NCI-H1694 treated with DMSO at 0.1 percent for 48 hours (cell line): ENCODE results near the gene PDP2.
"Not testable (repeated sequence)": the region's sequence is repeated elsewhere in the genome, so short reads cannot be mapped to it uniquely, and the experiment has no call there.

Source experiments
- DNase-seq: peaks from one replicate; lab custom pipeline; 2025; lab: John Stamatoyannopoulos, UW

PDP2 gene

DNA sequence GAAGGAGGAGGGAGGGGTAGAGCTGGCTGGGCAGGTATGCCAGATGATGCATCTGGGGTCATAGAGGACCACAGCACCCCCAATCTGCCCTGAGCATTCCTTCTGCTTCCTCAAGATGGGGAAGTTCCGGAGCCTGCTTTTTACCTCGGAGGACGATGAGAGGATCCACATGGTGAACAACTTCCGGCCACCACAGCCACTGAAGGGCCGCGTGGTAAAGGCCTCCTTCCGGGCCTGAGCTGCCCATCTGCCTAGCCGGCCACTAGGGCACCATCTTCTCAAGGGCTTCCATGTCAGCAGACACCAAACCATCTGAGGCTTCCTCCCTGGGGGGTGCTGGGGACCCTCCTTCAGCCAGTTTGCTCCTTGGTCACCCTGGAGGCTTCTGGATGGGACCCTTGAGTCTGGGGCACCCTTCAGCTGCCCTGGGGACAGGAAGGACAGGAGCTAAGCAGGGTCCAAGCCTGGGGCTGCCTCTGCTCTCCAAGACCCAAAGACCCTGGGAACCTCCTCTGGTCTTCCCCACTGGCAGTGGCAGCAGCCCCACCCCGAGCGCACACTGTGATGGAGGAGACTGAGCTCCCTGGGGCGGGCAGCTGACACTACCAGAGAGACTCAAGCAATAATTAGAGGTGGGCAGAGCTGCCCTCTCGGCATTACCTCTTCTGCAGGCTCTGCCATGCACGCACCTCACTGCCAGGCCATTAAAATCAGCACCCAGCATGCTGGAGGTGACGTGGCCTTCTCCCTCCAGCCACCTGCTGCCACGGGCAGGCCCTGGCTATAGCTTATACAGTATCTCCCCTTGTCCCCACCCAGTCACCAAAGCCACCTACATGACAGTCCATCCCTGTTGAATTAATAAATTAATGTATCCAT, 26.8 kb upstream of the PDP2 start:
- DNase-seq: no peak

- no peak for DNase-seq
Measured at GRCh38 chr16:66856184-66856730, 24.1 kb upstream of the PDP2 start.

DNA sequence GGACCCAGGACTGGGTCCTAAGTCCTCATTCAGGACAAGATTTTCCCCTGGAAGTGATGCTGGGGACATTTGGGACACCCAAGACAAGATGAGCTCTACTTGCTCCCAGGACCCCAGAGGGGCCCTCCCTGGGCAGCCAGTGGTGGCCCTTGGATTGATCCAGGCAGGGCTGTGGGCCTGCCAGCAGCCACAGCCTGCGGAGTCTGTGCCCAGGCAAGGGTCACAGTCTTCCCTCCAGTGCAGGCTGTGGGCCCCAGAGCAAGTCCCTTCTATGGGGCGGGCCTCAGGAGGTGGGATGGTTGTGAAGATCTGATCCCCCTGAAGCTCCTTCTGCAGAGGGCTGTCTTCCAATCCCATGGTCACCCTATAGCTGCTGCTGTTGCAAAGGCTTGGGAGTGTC, 23.5 kb upstream of the PDP2 start:
- no peak for DNase-seq

DNA sequence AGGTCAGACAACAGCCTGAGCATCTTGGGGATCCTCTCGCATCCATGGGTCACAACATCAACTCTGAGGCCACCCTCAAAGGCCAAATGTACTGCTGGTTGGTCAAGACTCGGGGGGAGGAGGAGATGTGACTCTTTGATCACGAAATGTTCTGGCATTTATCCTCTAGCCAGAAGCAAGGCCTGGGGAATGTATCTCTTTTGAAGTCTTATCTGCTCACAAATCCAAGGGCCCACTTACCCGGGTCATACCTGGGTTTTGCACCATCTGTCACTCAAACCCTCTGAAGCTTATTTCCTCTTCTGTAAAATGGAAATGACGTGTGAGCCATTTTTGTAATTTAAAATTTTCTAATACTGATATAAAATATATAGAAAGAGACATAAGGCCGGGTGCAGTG, 22.9 kb upstream of the PDP2 start:
- no peak for DNase-seq

- DNase-seq: no peak
Measured at GRCh38 chr16:66858740-66859396, 21.4 kb upstream of the PDP2 start.

- no peak for DNase-seq
Measured at GRCh38 chr16:66859397-66860068, 20.8 kb upstream of the PDP2 start.

DNA sequence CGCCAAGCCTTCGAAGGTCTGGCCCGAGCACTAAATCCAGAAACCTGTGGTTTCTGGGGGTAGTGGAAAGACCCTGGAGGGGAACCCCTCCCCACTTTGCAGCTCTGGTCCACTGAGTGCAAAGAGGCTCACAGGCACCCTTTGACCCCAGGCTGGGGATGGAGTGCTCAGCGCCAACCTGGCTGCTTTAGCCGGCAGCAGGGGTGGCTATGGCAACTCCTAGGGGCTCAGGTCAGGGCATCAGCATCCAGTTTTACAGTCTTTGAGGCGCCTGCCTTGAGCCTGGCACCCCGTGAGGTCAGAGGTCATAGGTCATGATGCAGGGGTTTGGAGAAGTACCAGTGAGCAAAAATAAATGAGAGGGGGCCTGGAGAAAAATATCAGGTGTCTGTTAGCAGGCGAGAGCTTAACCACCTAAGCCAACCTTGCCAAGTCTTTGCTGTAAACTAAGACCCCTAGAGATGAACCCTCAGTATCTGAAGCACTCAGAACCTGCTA, 18.2 kb upstream of the PDP2 start:
- DNase-seq: no peak

DNA sequence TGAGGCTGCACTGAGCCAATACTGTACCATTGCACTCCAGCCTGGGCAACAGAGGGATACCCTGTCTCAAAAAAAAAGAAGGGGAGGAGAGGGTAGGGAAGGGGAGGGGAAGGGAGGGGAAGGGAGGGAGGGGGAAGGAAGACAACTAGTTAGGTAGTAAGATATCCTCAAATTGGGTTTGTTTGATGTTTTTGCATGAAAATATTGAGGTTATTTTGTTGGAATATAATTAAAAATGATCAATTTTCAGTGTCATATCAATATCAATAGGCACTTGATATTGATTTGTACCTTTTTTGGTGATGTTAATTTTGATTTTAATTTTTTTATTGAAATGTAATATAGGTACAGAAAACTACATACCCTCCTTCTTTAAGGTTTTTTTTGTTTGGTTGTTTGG, 16.6 kb upstream of the PDP2 start:
- no peak for DNase-seq

GRCh38 chr16:66869424-66869823, 10.9 kb upstream of the PDP2 start:
- DNase-seq: no peak

- DNase-seq: not testable (repeated sequence)
Measured at GRCh38 chr16:66871363-66871762, 9.0 kb upstream of the PDP2 start.

DNA sequence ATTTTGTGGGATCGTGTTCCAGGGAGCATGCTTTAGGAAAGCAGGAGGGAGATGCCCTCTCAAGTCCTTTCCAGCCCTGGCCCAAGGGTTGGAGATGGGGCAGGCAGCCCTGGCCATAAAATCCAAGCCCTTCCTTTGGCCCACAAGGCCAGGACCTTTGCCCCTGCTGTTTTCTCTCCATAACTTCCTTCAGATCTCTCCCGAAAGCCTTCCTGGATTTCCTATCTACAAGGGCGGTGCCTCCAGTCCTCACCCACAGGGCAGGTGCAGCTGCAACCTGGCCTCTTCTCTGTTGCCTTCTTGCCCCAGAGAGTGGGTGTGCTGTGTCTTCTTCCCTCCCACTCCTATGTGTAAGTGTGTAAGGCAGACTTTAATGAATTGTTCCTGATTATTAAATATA, 8.5 kb upstream of the PDP2 start:
- no peak for DNase-seq

DNA sequence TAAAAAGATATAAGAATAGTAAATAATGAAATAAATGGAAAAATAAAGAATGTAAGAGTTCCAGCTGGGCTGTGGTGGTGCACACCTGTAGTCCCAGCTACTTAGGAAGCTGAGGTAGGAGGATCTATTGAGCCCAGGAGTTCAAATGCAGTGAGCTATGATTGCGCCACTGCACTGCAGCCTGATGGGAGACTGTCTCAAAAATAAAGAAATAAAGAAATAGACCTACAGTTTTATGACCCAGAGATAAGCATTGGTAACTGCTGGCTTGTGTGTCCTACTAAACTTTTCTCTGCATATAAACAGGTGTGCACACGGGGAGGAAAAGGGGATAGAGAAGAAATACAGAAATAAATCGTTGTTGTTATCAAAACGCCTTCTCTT, 7.8 kb upstream of the PDP2 start:
- DNase-seq: no peak

GRCh38 chr16:66872943-66873684, 7.2 kb upstream of the PDP2 start:
- peak; percentile 48 for DNase-seq

- DNase-seq: no peak
Measured at GRCh38 chr16:66873685-66874055, 6.6 kb upstream of the PDP2 start.

DNA sequence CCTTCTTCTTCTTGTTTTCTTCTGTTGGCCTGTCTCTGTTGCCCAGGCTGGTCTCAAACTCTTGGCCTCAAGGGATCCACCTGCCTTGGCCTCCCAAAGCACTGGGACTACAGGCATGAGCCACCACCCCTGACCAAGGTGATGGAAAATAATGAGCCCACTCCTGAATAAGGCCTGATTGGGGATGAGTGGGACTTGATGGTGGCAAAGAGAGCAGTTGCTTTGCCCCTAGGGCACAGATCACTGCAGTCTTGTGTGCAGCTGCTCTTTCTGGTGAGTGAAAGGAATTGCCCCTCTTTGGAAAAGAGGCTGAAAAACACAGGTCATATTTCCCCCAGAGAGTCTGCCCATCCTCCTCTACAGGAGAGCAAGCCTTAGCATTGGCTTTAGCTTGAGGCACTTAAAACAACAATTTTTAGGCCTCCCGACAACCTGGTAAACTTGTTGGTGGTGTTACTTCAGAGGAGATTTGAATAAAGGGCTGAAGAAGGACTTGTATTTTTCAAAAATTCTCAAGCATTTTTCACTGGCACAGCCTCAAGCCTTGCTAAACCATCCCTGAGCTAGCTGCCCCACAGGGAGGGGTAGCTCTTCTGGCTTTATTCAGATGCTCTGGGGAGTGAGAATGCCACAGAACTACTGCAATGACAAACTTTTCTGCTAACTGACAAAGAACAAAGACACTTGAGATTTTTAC, 6.1 kb upstream of the PDP2 start:
- DNase-seq: no peak

DNA sequence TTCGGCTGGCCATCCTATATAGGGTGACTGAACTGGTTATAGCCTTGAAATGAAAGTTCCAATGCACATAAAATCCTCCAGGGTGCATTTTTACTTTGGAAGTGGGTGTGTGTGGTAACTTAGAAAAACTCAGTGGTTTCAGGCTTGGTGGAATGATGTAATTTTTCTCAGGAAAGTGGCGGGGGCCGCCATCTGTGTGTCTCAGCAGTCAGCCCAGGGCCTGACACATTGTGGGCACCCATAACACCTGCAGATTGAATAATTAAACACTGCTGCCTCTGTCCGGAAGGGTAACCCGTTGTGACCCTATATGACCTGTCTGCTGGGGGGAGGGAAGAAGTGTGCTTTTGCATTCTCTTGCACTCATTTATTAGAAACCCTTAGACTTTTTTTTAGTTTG, 2.2 kb upstream of the PDP2 start:
- DNase-seq: no peak

DNA sequence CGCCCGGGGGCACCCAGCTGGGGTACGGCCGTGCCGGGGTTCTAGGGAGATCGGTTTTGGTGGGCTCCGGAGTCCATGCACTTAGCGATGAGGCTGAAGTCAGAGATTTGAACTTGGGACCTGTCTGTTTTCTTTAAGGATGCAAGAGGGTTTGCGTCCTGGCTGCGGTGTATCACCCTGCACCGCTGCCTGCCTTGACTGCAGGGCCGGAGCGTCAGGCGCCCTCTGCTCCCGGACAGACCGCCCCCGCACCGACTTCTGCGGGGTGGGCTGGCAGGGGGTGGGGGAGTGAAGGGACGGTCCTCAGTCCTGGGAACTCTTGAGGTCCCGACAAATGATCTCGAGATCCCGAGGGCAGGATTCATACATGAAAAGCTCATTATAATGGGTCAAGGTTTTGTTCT, 701 bp downstream of the PDP2 start:
- DNase-seq: no peak

DNA sequence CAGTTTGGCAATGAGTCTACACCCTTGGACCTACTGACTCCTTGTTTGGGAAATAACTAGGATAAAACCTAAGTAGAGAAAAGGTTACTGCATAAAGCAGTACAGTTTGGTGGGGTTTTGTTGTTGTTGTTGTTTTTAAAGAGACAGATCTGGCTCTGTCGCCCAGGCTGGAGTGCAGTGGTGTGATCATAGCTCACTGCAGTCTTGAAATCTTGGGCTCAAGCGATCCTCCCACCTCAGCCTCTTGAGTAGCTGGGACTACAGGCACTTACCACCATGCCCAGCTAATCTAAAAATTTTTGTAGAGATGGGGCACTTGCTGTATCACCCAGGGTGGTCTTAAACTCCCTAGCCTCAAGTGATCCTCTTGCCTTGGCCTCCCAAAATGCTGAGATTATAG, 1.2 kb downstream of the PDP2 start:
- DNase-seq: no peak

GRCh38 chr16:66881964-66882508, 1.7 kb downstream of the PDP2 start:
- no peak for DNase-seq

DNA sequence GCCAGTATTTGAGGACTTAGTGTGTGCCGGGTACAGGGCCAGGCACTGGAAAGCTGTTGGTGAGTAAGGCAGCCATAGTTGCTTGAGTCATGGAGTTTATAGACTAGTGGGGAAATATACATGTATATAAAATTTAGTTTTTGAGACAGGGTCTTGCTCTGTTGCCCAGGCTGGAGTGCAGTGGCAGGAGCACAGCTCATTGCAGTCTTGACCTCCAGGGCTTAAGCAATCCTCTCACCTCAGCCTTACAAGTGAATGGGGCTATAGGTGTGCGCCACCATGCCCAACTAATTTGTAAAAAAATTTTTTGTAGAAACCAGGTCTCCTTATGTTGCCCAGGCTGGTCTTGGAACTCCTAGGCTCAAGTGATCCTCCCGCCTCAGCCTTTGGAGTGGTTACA, 2.4 kb downstream of the PDP2 start:
- no peak for DNase-seq

GRCh38 chr16:66885491-66885890, 5.2 kb downstream of the PDP2 start:
- no peak for DNase-seq
